Measurements from ENCODE around the gene SASH1. TPM values are rescaled to one million over a fixed set of nuclear protein-coding genes. Genes with fewer than 3 reads are reported as not detected.

The SASH1 gene
- total RNA-seq, 1 donor from 2014 or later, result 70.2 TPM

- peak overlapping the region in 1 of 2 donors; percentile 22 for H3K27ac ChIP-seq
- peaks cover 0 to 2% of the 10 kb centered on the region in 2 donors for H3K4me1 ChIP-seq
- intact Hi-C loops (cut with DNase I), result loop anchor here (5.0 kb wide), 1 partner anchor 387 kb away; no protein-coding TSS in a partner anchor
- H3K36me3 ChIP-seq, result no peaks in the 10 kb centered on the region
- H3K27me3 ChIP-seq, result no peaks in the 10 kb centered on the region
- peak; percentile 93 to 98 (median 94) for TF ChIP-seq CTCF (IDR thresholded peaks at IDR 0.05)
- DNase-seq (ENCODE audit: low spot score in 2 of 2), result peak in 1 of 2 donors; percentile 86
- peak overlapping the region; percentile 55 to 66 for H3K4me3 ChIP-seq
- H3K9me3 ChIP-seq, result no peaks in the 10 kb centered on the region
Measured at GRCh38 chr6:148559848-148560433, 217.3 kb downstream of the SASH1 start.

GRCh38 chr6:148561629-148562028 is 219.0 kb downstream of the SASH1 start:
- Histone ChIP-seq H3K4me3 (no peak overlapping the region), H3K27me3 (no peaks in the 10 kb centered on the region), H3K36me3 (no peaks in the 10 kb centered on the region), H3K9me3 (no peaks in the 10 kb centered on the region), H3K27ac (no peak overlapping the region), H3K4me1 (peaks cover 3 to 14% of the 10 kb centered on the region in 2 donors)
- DNase-seq (ENCODE audit: low spot score in 2 of 2), result no peak
- intact Hi-C loops (cut with DNase I), result loop anchor here (5.0 kb wide), 1 partner anchor 386 kb away; no protein-coding TSS in a partner anchor
- TF ChIP-seq CTCF (IDR thresholded peaks at IDR 0.05), result no peak

- Histone ChIP-seq H3K36me3 (no peaks in the 10 kb centered on the region), H3K4me3 (no peak overlapping the region), H3K4me1 (peaks cover 7 to 15% of the 10 kb centered on the region in 2 donors), H3K9me3 (no peaks in the 10 kb centered on the region), H3K27me3 (no peaks in the 10 kb centered on the region), H3K27ac (no peak overlapping the region)
- TF ChIP-seq CTCF (IDR thresholded peaks at IDR 0.05), result no peak
- no peak for DNase-seq (ENCODE audit: low spot score in 2 of 2)
- intact Hi-C loops (cut with DNase I), result loop anchor here (5.0 kb wide), 1 partner anchor 384 kb away; no protein-coding TSS in a partner anchor
Measured at GRCh38 chr6:148563066-148563465, 220.4 kb downstream of the SASH1 start.

GRCh38 chr6:148564494-148565035 is 221.9 kb downstream of the SASH1 start:
- intact Hi-C loops (cut with DNase I), result loop anchor here (5.0 kb wide), 1 partner anchor 383 kb away; no protein-coding TSS in a partner anchor
- Histone ChIP-seq H3K9me3 (no peaks in the 10 kb centered on the region), H3K36me3 (no peaks in the 10 kb centered on the region), H3K4me3 (no peak overlapping the region), H3K27me3 (no peaks in the 10 kb centered on the region), H3K4me1 (peaks cover 7 to 13% of the 10 kb centered on the region in 2 donors), H3K27ac (no peak overlapping the region)
- DNase-seq (ENCODE audit: low spot score in 2 of 2), result no peak
- TF ChIP-seq CTCF (IDR thresholded peaks at IDR 0.05), result no peak

- Histone ChIP-seq H3K27me3 (no peaks in the 10 kb centered on the region), H3K9me3 (no peaks in the 10 kb centered on the region), H3K27ac (peak overlapping the region; percentile 0 to 3), H3K36me3 (no peaks in the 10 kb centered on the region), H3K4me3 (peak overlapping the region in 1 of 2 donors; percentile 33), H3K4me1 (peaks cover 7 to 12% of the 10 kb centered on the region in 2 donors)
- no peak for DNase-seq (ENCODE audit: low spot score in 2 of 2)
- intact Hi-C loops (cut with DNase I), result no loop called here
- no peak for TF ChIP-seq CTCF (IDR thresholded peaks at IDR 0.05)
Measured at GRCh38 chr6:148565321-148565926, 222.8 kb downstream of the SASH1 start.
